Neutrophil (primary cell): ENCODE results near the gene FIGN.

ENCODE experiments used
- H3K27ac ChIP-seq: fragments of 200-600 bp; sonication (generic); 2 replicates; pipeline ENCODE4 v1.5.1; 2016; ENCODE audit warnings: mild to moderate bottlenecking, moderate library complexity
- H3K27me3 ChIP-seq: fragments of 200-600 bp; sonication (generic); 2 replicates; pipeline ENCODE4 v1.6.0; 2016; ENCODE audit warnings: mild to moderate bottlenecking
- H3K36me3 ChIP-seq: fragments of 200-600 bp; sonication (generic); 2 replicates; pipeline ENCODE4 v1.5.1; 2017
- H3K4me1 ChIP-seq, 2 experiments: fragments of 200-600 bp in 1 of 2; sonication (generic) in 1 of 2; 1 replicate in 1 of 2; 2 replicates in 1 of 2; pipeline versions ENCODE4 v1.5.1 to v1.6.1; 2013 to 2016; ENCODE audit warnings: low read depth in 1 of 2, low read length in 1 of 2, mild to moderate bottlenecking in 1 of 2, moderate library complexity in 1 of 2; ENCODE audit not compliant: control insufficient read depth in 1 of 2, insufficient read depth in 1 of 2
- H3K4me3 ChIP-seq, 2 experiments: fragments of 200-600 bp in 1 of 2; sonication (generic) in 1 of 2; 1 replicate in 1 of 2; 2 replicates in 1 of 2; pipeline ENCODE4 v1.5.1; 2013 to 2016; ENCODE audit warnings: low read depth in 1 of 2, low read length in 1 of 2, mild to moderate bottlenecking in 1 of 2, moderate library complexity in 1 of 2
- H3K9me3 ChIP-seq: fragments of 200-600 bp; sonication (generic); 2 replicates; pipeline ENCODE4 v1.5.1; 2016
- TF ChIP-seq, protein P1 (sequence below): fragments of 200-600 bp; sonication (generic); IDR thresholded peaks from 2 replicates; pipeline ENCODE4 v1.5.1; 2016; ENCODE audit warnings: antibody characterized with exemption

The FIGN gene

DNA sequence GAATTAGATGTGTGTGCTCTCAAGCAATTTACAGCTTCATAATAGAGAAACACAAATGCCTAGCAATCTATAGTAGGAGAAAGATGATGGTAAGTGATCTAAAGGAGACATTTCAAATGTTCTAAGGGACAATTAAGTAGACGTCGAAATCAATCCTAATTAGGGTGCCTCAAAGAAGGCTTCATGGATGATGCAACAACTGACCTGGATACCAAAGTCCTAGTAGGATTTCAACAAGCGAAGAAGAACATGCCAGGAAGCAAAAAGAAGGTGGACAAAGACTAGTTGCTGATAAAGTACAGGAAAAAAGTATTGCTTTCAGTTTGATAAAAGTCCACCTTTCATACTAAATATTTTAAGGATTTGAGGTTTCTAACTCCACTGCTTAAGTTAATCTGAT lies 12.5 kb downstream of the FIGN start:
- Histone ChIP-seq H3K27ac (no peak overlapping the region), H3K9me3 (no peaks in the 10 kb centered on the region), H3K4me3 (no peak overlapping the region), H3K27me3 (no peaks in the 10 kb centered on the region), H3K4me1 (no peaks in the 10 kb centered on the region), H3K36me3 (no peaks in the 10 kb centered on the region)
- TF ChIP-seq, protein P1, sequence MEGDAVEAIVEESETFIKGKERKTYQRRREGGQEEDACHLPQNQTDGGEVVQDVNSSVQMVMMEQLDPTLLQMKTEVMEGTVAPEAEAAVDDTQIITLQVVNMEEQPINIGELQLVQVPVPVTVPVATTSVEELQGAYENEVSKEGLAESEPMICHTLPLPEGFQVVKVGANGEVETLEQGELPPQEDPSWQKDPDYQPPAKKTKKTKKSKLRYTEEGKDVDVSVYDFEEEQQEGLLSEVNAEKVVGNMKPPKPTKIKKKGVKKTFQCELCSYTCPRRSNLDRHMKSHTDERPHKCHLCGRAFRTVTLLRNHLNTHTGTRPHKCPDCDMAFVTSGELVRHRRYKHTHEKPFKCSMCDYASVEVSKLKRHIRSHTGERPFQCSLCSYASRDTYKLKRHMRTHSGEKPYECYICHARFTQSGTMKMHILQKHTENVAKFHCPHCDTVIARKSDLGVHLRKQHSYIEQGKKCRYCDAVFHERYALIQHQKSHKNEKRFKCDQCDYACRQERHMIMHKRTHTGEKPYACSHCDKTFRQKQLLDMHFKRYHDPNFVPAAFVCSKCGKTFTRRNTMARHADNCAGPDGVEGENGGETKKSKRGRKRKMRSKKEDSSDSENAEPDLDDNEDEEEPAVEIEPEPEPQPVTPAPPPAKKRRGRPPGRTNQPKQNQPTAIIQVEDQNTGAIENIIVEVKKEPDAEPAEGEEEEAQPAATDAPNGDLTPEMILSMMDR: no peak

DNA sequence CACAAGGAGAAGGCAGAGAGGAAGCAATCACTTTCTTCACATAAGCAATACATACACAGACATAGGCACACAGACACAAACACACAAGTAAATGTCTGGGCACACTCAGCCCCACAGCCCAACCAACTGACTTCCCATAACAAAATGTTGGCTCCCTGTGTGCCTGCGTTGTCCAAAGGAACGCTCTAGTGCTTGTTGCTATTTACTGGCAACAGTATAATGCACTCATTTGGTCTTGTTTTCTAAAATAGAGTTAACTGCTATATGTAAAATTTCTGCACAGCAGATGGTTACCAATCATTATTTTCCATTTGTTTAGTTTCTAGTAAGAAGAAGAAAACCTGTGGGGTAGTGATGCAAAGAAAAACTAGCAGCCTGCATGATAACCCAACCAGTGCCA lies 16.5 kb downstream of the FIGN start:
- Histone ChIP-seq H3K36me3 (no peaks in the 10 kb centered on the region), H3K9me3 (no peaks in the 10 kb centered on the region), H3K4me3 (no peak overlapping the region), H3K27ac (no peak overlapping the region), H3K4me1 (no peaks in the 10 kb centered on the region), H3K27me3 (no peaks in the 10 kb centered on the region)
- TF ChIP-seq, protein P1: no peak

DNA sequence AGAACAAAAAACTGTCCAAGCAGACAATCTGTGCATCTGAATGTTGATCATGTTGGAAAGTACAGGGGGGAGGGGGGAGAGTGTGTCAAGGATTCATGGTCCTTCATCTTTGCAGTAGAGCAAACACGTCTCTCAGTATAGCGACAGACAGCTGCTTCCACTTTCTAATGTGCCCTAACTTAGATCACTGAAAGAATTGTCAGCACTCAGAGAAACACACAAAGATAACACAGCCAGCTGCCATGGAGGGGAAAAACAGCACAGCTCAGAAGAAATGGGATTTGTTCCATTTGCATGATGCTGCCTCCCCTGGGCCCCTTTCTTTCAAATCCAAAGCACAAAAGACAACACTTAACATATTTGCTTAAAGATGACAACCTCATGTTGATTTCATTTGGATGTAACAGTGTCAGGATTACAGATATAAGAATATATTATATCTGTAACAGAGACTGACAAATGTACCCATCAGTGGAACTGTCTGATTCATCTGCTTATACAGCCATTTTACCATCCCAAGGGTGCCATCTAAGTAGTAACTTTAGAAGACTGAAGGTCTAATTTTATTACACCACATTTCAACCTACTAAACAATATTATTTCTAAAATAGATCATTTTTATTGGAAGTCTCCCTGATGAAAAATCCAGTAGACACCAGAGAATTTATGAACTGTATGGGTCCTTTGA lies 17.7 kb downstream of the FIGN start:
- Histone ChIP-seq H3K27ac (no peak overlapping the region), H3K4me1 (no peaks in the 10 kb centered on the region), H3K27me3 (no peaks in the 10 kb centered on the region), H3K36me3 (no peaks in the 10 kb centered on the region), H3K9me3 (no peaks in the 10 kb centered on the region), H3K4me3 (no peak overlapping the region)
- TF ChIP-seq, protein P1: no peak

DNA sequence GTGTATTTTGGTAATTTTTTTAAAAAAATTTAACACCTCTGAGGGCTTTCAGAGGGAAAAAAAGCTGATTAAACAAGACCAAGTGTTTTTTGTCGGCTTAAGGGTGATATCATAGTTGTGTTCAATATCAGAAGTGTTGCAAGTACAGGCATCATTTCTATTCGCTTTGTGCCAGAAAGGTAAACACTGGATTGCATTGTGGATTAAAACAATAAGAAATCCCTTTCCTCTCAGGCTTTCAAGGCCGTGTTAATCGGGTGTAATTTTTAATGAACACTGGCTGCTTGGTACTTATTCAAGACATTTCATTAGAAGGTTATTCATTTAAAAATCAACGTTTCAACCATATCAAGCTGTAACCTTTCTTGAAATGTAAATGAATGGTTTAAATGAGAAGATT lies 18.3 kb downstream of the FIGN start:
- TF ChIP-seq, protein P1: no peak
- no peak overlapping the region for H3K4me3 ChIP-seq
- H3K27ac ChIP-seq: no peak overlapping the region

DNA sequence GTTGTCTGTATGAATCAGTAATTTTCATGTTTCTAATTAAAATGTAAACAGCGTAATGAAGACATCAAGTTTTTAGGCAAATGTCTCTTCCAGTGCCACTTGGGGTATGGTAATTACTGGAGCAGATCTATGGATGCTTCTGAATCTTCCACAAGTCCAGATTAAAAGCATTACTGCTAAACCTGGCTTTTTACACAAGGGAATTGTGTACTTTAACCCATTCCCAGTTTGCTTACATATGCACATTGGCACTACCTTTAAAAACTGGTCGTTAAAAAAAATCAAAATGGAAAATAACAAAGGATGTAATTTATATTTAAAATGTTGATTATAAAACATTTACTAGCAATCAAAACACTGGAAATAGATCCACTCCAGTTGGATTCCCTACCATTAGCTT lies 19.7 kb downstream of the FIGN start:
- Histone ChIP-seq H3K27me3 (no peaks in the 10 kb centered on the region), H3K4me1 (no peaks in the 10 kb centered on the region), H3K36me3 (no peaks in the 10 kb centered on the region), H3K27ac (no peak overlapping the region), H3K4me3 (no peak overlapping the region), H3K9me3 (no peaks in the 10 kb centered on the region)
- TF ChIP-seq, protein P1: no peak

More for the DNA sequence above, 18.3 kb downstream of the FIGN start:
- no peaks in the 10 kb centered on the region for H3K27me3 ChIP-seq
- no peaks in the 10 kb centered on the region for H3K36me3 ChIP-seq
- H3K4me1 ChIP-seq: no peaks in the 10 kb centered on the region
- no peaks in the 10 kb centered on the region for H3K9me3 ChIP-seq
